Endodermal cell (in vitro differentiated cells): Measurements from ENCODE around the gene NEUROG3. TPM values are rescaled to one million over a fixed set of nuclear protein-coding genes. Genes with fewer than 3 reads are reported as not detected.

Experiments
- DNase-seq: peaks from one replicate; pipeline ENCODE4 v3.0.0-alpha.2; 2017
- H3K27ac ChIP-seq: 2 replicates; pipeline ENCODE4 v1.5.1; 2013; ENCODE audit warnings: mild to moderate bottlenecking, low read depth, low read length, moderate library complexity
- H3K27me3 ChIP-seq: 2 replicates; pipeline ENCODE4 v1.6.1; 2013; ENCODE audit warnings: mild to moderate bottlenecking, low read length, moderate library complexity; ENCODE audit not compliant: insufficient read depth, control insufficient read depth, poor library complexity, severe bottlenecking
- H3K36me3 ChIP-seq: 2 replicates; pipeline ENCODE4 v1.7.0; 2013; ENCODE audit warnings: mild to moderate bottlenecking, low read length, moderate library complexity; ENCODE audit not compliant: control insufficient read depth, insufficient read depth
- H3K4me1 ChIP-seq: one replicate; pipeline ENCODE4 v1.7.0; 2013; ENCODE audit warnings: low read length; ENCODE audit not compliant: control insufficient read depth, insufficient read depth
- H3K4me3 ChIP-seq: 2 replicates; pipeline ENCODE4 v1.5.1; 2013; ENCODE audit warnings: mild to moderate bottlenecking, low read length, moderate library complexity
- H3K9ac ChIP-seq: 2 replicates; pipeline ENCODE4 v1.6.1; 2013; ENCODE audit warnings: mild to moderate bottlenecking, low read length, moderate library complexity; ENCODE audit not compliant: poor library complexity, severe bottlenecking; ENCODE audit errors: extremely low read depth
- H3K9me3 ChIP-seq: 2 replicates; pipeline ENCODE4 v1.6.1; 2013; ENCODE audit warnings: mild to moderate bottlenecking, low read length, moderate library complexity; ENCODE audit not compliant: control insufficient read depth
- H3K27ac Mint-ChIP-seq: 2 replicates; pipeline ENCODE4 v1.8.0; 2020; ENCODE audit warnings: mixed read lengths
- H3K27me3 Mint-ChIP-seq: 2 replicates; pipeline ENCODE4 v1.8.0; 2021; ENCODE audit warnings: mild to moderate bottlenecking, mixed read lengths; ENCODE audit not compliant: insufficient read depth
- H3K36me3 Mint-ChIP-seq: 2 replicates; pipeline ENCODE4 v1.8.0; 2020; ENCODE audit warnings: low read depth, mixed read lengths
- H3K4me1 Mint-ChIP-seq: 2 replicates; pipeline ENCODE4 v1.8.0; 2020; ENCODE audit warnings: mixed read lengths
- H3K4me3 Mint-ChIP-seq: 2 replicates; pipeline ENCODE4 v1.8.0; 2020; ENCODE audit warnings: mild to moderate bottlenecking, moderate library complexity, mixed read lengths
- H3K9me3 Mint-ChIP-seq: 2 replicates; pipeline ENCODE4 v1.8.0; 2020; ENCODE audit warnings: mild to moderate bottlenecking, mixed read lengths
- CTCF ChIP-seq: fragments of 200-600 bp; sonication (generic); conservative IDR thresholded peaks from 2 replicates; pipeline ENCODE4 v1.5.0; 2021; ENCODE audit warnings: antibody characterized with exemption, mild to moderate bottlenecking
- WGBS, 2 experiments: methylation state at CpG; one replicate each; pipeline versions ENCODE4 v1.1.5 to v1.1.7; 2013; ENCODE audit warnings: missing lambda C conversion rate in 2 of 2, mixed read lengths in 1 of 2; ENCODE audit not compliant: insufficient coverage in 1 of 2, insufficient read length in 1 of 2; 5-methylcytosine and 5-hydroxymethylcytosine counted together
- total RNA-seq, 2 donors: library from RNA; stranded (reverse); fragmentation: NEBNext Ultra II Directional in 1 of 2; extraction: Animal tissue kit (Norgen Biotek cat#: 25700) in 1 of 2; gene quantifications; 2 replicates in 1 of 2; 3 replicates in 1 of 2; pipeline ENCODE4 v1.2.1, GENCODE V29; 2021

Gene NEUROG3
- total RNA-seq, 2 donors from 2014 or later, result not detected

- H3K36me3 Mint-ChIP-seq, result no peaks in the 10 kb centered on the region
- no peak overlapping the region for H3K9ac ChIP-seq
- H3K27ac Mint-ChIP-seq, result no peak overlapping the region
- H3K27me3 ChIP-seq, result peaks cover 100% of the 10 kb centered on the region
- peaks cover 4% of the 10 kb centered on the region for H3K4me1 ChIP-seq
- WGBS, 2 experiments, result 12 to 16% methylated on average over 13 to 15 of the region's 15 CpGs
- no peak overlapping the region for H3K27ac ChIP-seq
- H3K4me3 Mint-ChIP-seq, result no peak overlapping the region
- peak; percentile 92 for DNase-seq
- no peak overlapping the region for H3K4me3 ChIP-seq
- H3K36me3 ChIP-seq, result no peaks in the 10 kb centered on the region
- H3K27me3 Mint-ChIP-seq, result peaks cover 99% of the 10 kb centered on the region
- H3K4me1 Mint-ChIP-seq, result peaks cover 16% of the 10 kb centered on the region
- TF ChIP-seq CTCF, result no peak
- H3K9me3 ChIP-seq, result peaks cover 8% of the 10 kb centered on the region
- peaks cover 7% of the 10 kb centered on the region for H3K9me3 Mint-ChIP-seq
Observed at GRCh38 chr10:69567920-69568319, 5.3 kb downstream of the NEUROG3 start.

GRCh38 chr10:69562731-69563254, 10.4 kb downstream of the NEUROG3 start:
- Histone ChIP-seq H3K4me3 (no peak overlapping the region), H3K9me3 (no peaks in the 10 kb centered on the region), H3K27me3 (peaks cover 78% of the 10 kb centered on the region), H3K36me3 (no peaks in the 10 kb centered on the region), H3K4me1 (no peaks in the 10 kb centered on the region), H3K27ac (no peak overlapping the region), H3K9ac (no peak overlapping the region)
- Mint-ChIP-seq H3K9me3 (peaks cover under 1% of the 10 kb centered on the region), H3K27me3 (peaks cover 91% of the 10 kb centered on the region), H3K36me3 (no peaks in the 10 kb centered on the region), H3K4me1 (no peaks in the 10 kb centered on the region), H3K4me3 (no peak overlapping the region), H3K27ac (no peak overlapping the region)
- DNase-seq, result no peak
- TF ChIP-seq CTCF, result no peak
- WGBS, 2 experiments, result 78 to 92% methylated on average over 4 to 5 of the region's 5 CpGs

GRCh38 chr10:69559525-69559924, 13.7 kb downstream of the NEUROG3 start:
- Histone ChIP-seq H3K9me3 (no peaks in the 10 kb centered on the region), H3K9ac (no peak overlapping the region), H3K36me3 (no peaks in the 10 kb centered on the region), H3K27ac (peak overlapping the region; percentile 60), H3K4me1 (no peaks in the 10 kb centered on the region), H3K27me3 (peaks cover 45% of the 10 kb centered on the region), H3K4me3 (no peak overlapping the region)
- no peak for TF ChIP-seq CTCF
- H3K9me3 Mint-ChIP-seq, result no peaks in the 10 kb centered on the region
- H3K36me3 Mint-ChIP-seq, result no peaks in the 10 kb centered on the region
- 46 to 66% methylated on average over 3 to 5 of the region's 6 CpGs for WGBS, 2 experiments
- no peaks in the 10 kb centered on the region for H3K4me1 Mint-ChIP-seq
- DNase-seq, result no peak
- H3K27me3 Mint-ChIP-seq, result peaks cover 75% of the 10 kb centered on the region
- H3K4me3 Mint-ChIP-seq, result no peak overlapping the region
- no peak overlapping the region for H3K27ac Mint-ChIP-seq
